H1 (cell line): ENCODE measurements around the gene MAST2. TPM values are rescaled to one million over a fixed set of nuclear protein-coding genes. Genes with fewer than 3 reads are reported as not detected.
"Not testable (repeated sequence)": the region's sequence is repeated elsewhere in the genome, so short reads cannot be mapped to it uniquely, and the experiment has no call there.

ENCODE experiments used
- CTCF ChIA-PET: fragments of 300-600 bp; sonication (Branson Sonifier 250); formaldehyde crosslinking; loops from one replicate; lab custom pipeline; 2021; ENCODE audit not compliant: partially characterized antibody; lab: Charles Lee
- POLR2A ChIA-PET: fragments of 300-600 bp; sonication (Branson Sonifier 250); formaldehyde crosslinking; loops from one replicate; lab custom pipeline; 2021; ENCODE audit warnings: inconsistent platforms; ENCODE audit not compliant: partially characterized antibody; lab: Charles Lee
- DNase-seq, 2 experiments: peaks; one replicate each; pipeline versions ENCODE4 v3.0.0 to v3.0.0-alpha.2; 2010 to 2022; ENCODE audit warnings: low spot score in 2 of 2, low read depth in 1 of 2, mixed read lengths in 1 of 2
- FAIRE-seq: peaks from 2 replicates; lab custom pipeline; 2011; peaks lifted over from hg19 to GRCh38; lab: Jason Lieb, UNC
- H2AFZ ChIP-seq: 2 replicates; pipeline ENCODE4 v1.8.1; 2012; ENCODE audit warnings: low read length, inconsistent platforms
- H2AK5ac ChIP-seq: 2 replicates; pipeline ENCODE4 v1.6.1; 2013; ENCODE audit warnings: low read depth, low read length
- H2BK120ac ChIP-seq: replicated peaks from 2 replicates; pipeline ENCODE3; 2013; ENCODE audit warnings: low read depth, low read length, inconsistent platforms
- H2BK12ac ChIP-seq: 2 replicates; pipeline ENCODE4 v1.6.1; 2013; ENCODE audit warnings: low read depth, low read length
- H2BK15ac ChIP-seq: 2 replicates; pipeline ENCODE4 v1.6.1; 2013; ENCODE audit warnings: low read length
- H2BK20ac ChIP-seq: 2 replicates; pipeline ENCODE4 v1.6.1; 2013; ENCODE audit warnings: low read length
- H2BK5ac ChIP-seq: 2 replicates; pipeline ENCODE4 v1.6.1; 2013; ENCODE audit warnings: low read depth, low read length
- H3K14ac ChIP-seq: 2 replicates; pipeline ENCODE4 v1.6.1; 2013; ENCODE audit warnings: inconsistent platforms; ENCODE audit not compliant: insufficient read length
- H3K18ac ChIP-seq: 2 replicates; pipeline ENCODE4 v1.6.1; 2013; ENCODE audit warnings: low read length; ENCODE audit errors: extremely low read depth
- H3K23ac ChIP-seq: 2 replicates; pipeline ENCODE4 v1.6.1; 2013; ENCODE audit warnings: inconsistent platforms; ENCODE audit not compliant: insufficient read length
- H3K23me2 ChIP-seq: 2 replicates; pipeline ENCODE4 v1.6.1; 2013; ENCODE audit warnings: low read depth, low read length
- H3K27ac ChIP-seq: 2 replicates; pipeline ENCODE4 v1.6.1; 2011; ENCODE audit warnings: low read depth, low read length, inconsistent platforms
- H3K27me3 ChIP-seq, 4 experiments: replicated peaks in 1 of 4; 1 replicate in 1 of 4; 2 replicates in 3 of 4; pipeline versions ENCODE4 v1.6.1 to v1.8.1; 2011 to 2013; ENCODE audit warnings: low read length in 3 of 4, mild to moderate bottlenecking in 3 of 4, inconsistent platforms in 2 of 4, mixed read lengths in 2 of 4, moderate library complexity in 1 of 4; ENCODE audit not compliant: control insufficient read depth in 3 of 4, insufficient read depth in 3 of 4; ENCODE audit errors: extremely low read depth in 1 of 4
- H3K36me3 ChIP-seq, 4 experiments: 2 replicates each; pipeline versions ENCODE4 v1.6.1 to v1.8.1; 2011 to 2013; ENCODE audit warnings: mild to moderate bottlenecking in 4 of 4, low read length in 3 of 4, moderate library complexity in 2 of 4, control low read depth in 1 of 4, inconsistent platforms in 1 of 4; ENCODE audit not compliant: insufficient read depth in 4 of 4, control insufficient read depth in 2 of 4
- H3K4ac ChIP-seq: replicated peaks from 2 replicates; pipeline ENCODE3; 2013; ENCODE audit warnings: low read length, low read depth, mixed read lengths, inconsistent platforms; ENCODE audit not compliant: insufficient read length
- H3K4me1 ChIP-seq, 4 experiments: replicated peaks in 1 of 4; 1 replicate in 1 of 4; 2 replicates in 3 of 4; pipeline versions ENCODE4 v1.6.1 to v1.8.1; 2011 to 2013; ENCODE audit warnings: low read length in 3 of 4, inconsistent platforms in 2 of 4, mixed read lengths in 1 of 4; ENCODE audit not compliant: insufficient read depth in 4 of 4, control insufficient read depth in 3 of 4
- H3K4me2 ChIP-seq, 2 experiments: 2 replicates each; pipeline versions ENCODE4 v1.6.1 to v1.8.1; 2011 to 2013; ENCODE audit warnings: low read depth in 2 of 2, low read length in 2 of 2, control low read depth in 1 of 2, inconsistent platforms in 1 of 2, mild to moderate bottlenecking in 1 of 2; ENCODE audit not compliant: insufficient read depth in 1 of 2
- H3K4me3 ChIP-seq, 4 experiments: fragments of 200-600, 300-600 bp in 1 of 4; sonication (generic), shearing (Covaris generic), sonication (Bioruptor Twin) in 1 of 4; 2 replicates each; pipeline versions ENCODE4 v1.5.1 to v1.8.1; 2011 to 2016; ENCODE audit warnings: low read length in 4 of 4, low read depth in 3 of 4, control low read depth in 2 of 4, inconsistent platforms in 2 of 4, mild to moderate bottlenecking in 2 of 4, mixed read lengths in 1 of 4, moderate library complexity in 1 of 4; ENCODE audit not compliant: insufficient read depth in 2 of 4; ENCODE audit errors: extremely low read depth in 1 of 4
- H3K56ac ChIP-seq: replicated peaks from 2 replicates; pipeline ENCODE3; 2013; ENCODE audit warnings: low read depth, mild to moderate bottlenecking, mixed read lengths, low read length, inconsistent platforms; ENCODE audit not compliant: insufficient read length
- H3K79me1 ChIP-seq: 2 replicates; pipeline ENCODE4 v1.6.1; 2013; ENCODE audit warnings: low read depth, low read length, control low read depth
- H3K79me2 ChIP-seq, 2 experiments: 2 replicates each; pipeline versions ENCODE4 v1.6.1 to v1.8.1; 2012 to 2013; ENCODE audit warnings: low read length in 2 of 2, mild to moderate bottlenecking in 2 of 2, inconsistent platforms in 1 of 2; ENCODE audit not compliant: insufficient read depth in 2 of 2, control insufficient read depth in 1 of 2
- H3K9ac ChIP-seq, 4 experiments: replicated peaks in 1 of 4; 1 replicate in 1 of 4; 2 replicates in 3 of 4; pipeline versions ENCODE4 v1.6.1 to v1.8.1; 2011 to 2013; ENCODE audit warnings: low read depth in 3 of 4, low read length in 3 of 4, control low read depth in 2 of 4, mild to moderate bottlenecking in 2 of 4, moderate library complexity in 2 of 4, inconsistent platforms in 1 of 4; ENCODE audit errors: extremely low read depth in 1 of 4
- H3K9me3 ChIP-seq, 2 experiments: 2 replicates each; pipeline versions ENCODE4 v1.6.1 to v1.8.1; 2012 to 2013; ENCODE audit warnings: mild to moderate bottlenecking in 2 of 2, moderate library complexity in 2 of 2, control low read depth in 1 of 2, inconsistent platforms in 1 of 2, low read depth in 1 of 2, low read length in 1 of 2, mixed read lengths in 1 of 2; ENCODE audit not compliant: insufficient read depth in 2 of 2
- H4K20me1 ChIP-seq, 2 experiments: replicated peaks in 1 of 2; 2 replicates each; pipeline versions ENCODE3 to v1.8.1; 2011 to 2013; ENCODE audit warnings: inconsistent platforms in 2 of 2, low read length in 2 of 2, mild to moderate bottlenecking in 1 of 2; ENCODE audit not compliant: insufficient read depth in 2 of 2, control insufficient read depth in 1 of 2
- H4K5ac ChIP-seq: 2 replicates; pipeline ENCODE4 v1.6.1; 2013; ENCODE audit warnings: low read length, low read depth, mixed read lengths, inconsistent platforms; ENCODE audit not compliant: insufficient read length
- H4K8ac ChIP-seq: 2 replicates; pipeline ENCODE4 v1.8.0; 2013; ENCODE audit warnings: mild to moderate bottlenecking, moderate library complexity, low read length, inconsistent platforms; ENCODE audit not compliant: insufficient read depth; ENCODE audit errors: extremely low read depth
- H4K91ac ChIP-seq: replicated peaks from 2 replicates; pipeline ENCODE3; 2013; ENCODE audit warnings: low read length, mixed read lengths, inconsistent platforms; ENCODE audit not compliant: insufficient read length
- WGBS, 2 experiments: shearing (Covaris generic) in 1 of 2; methylation state at CpG; one replicate each; pipeline versions ENCODE4 v1.1.6 to v1.1.7; 2013 to 2015; ENCODE audit warnings: low lambda C conversion rate in 2 of 2, mixed read lengths in 2 of 2, inconsistent platforms in 1 of 2, low coverage in 1 of 2, missing lambda C conversion rate in 1 of 2; ENCODE audit not compliant: insufficient replicate concordance in 2 of 2, insufficient coverage in 1 of 2, insufficient read length in 1 of 2; ENCODE audit errors: extremely low coverage in 1 of 2, missing lambda C conversion rate in 1 of 2; 5-methylcytosine and 5-hydroxymethylcytosine counted together
- polyA plus RNA-seq, 7 experiments: library from polyadenylated mRNA; depleted of rRNA in 3 of 7; stranded (reverse) in 5 of 7; unstranded in 2 of 7; fragments of >200 nt in 5 of 7; fragments of 200-250 nt in 2 of 7; gene quantifications; 1 replicate in 5 of 7; 2 replicates in 1 of 7; 4 replicates in 1 of 7; pipeline versions ENCODE4 v1.2.1 to v1.2.3, GENCODE V29; 2011 to 2013; ENCODE audit warnings: missing spikeins in 2 of 7, mixed read lengths in 2 of 7
- total RNA-seq: library from RNA; stranded (reverse); fragmentation: NEBNext Ultra II Directional; extraction: Animal tissue kit (Norgen Biotek cat#: 25700); gene quantifications from 2 replicates; pipeline ENCODE4 v1.2.1, GENCODE V29; 2021

The MAST2 gene
- total and polyA plus RNA-seq, 2 of the 8 experiments (the other 6 are each of a cell fraction or from before 2014, with no cell fraction given) = 20.5 to 35.4 TPM

GRCh38 chr1:45836861-45837260 is 33.4 kb downstream of the MAST2 start:
- H3K79me1 ChIP-seq, DNase-seq, H3K9me3 ChIP-seq, H4K8ac ChIP-seq, H3K27ac ChIP-seq, H3K27me3 ChIP-seq, H2BK120ac ChIP-seq, H3K9ac ChIP-seq, H2AK5ac ChIP-seq, H3K4me1 ChIP-seq, CTCF ChIA-PET, H3K23me2 ChIP-seq, H3K4ac ChIP-seq, H3K4me2 ChIP-seq, H3K14ac ChIP-seq, H2BK12ac ChIP-seq, H4K5ac ChIP-seq, H2BK5ac ChIP-seq, H2BK15ac ChIP-seq, H3K79me2 ChIP-seq, H3K18ac ChIP-seq, H2AFZ ChIP-seq, H4K20me1 ChIP-seq, H3K4me3 ChIP-seq, H3K23ac ChIP-seq, FAIRE-seq, H3K36me3 ChIP-seq, H2BK20ac ChIP-seq, H3K56ac ChIP-seq, POLR2A ChIA-PET, H4K91ac ChIP-seq: not testable (repeated sequence)
- WGBS, 2 experiments = 96% methylated on average over 7 of the region's 7 CpGs; no CpG with 5 or more reads in 1 of the 2 experiments
